GM23338 (cell line): Measurements from ENCODE around the gene VMP1. TPM values are rescaled to one million over a fixed set of nuclear protein-coding genes. Genes with fewer than 3 reads are reported as not detected.

Experiments
- ATAC-seq: fragments of 200-7000 bp; cut with Tn5 transposase; 3 replicates; pipeline ENCODE4 v1.9.1; 2020
- DNase-seq: peaks from one replicate; pipeline ENCODE4 v3.0.0-alpha.2; 2015; ENCODE audit warnings: low spot score
- H2AFZ ChIP-seq: fragments of 200-600 bp; sonication (generic); 2 replicates; pipeline ENCODE4 v1.8.0; 2016; ENCODE audit warnings: antibody characterized with exemption, mild to moderate bottlenecking, moderate library complexity
- H3F3A ChIP-seq: fragments of 200-600 bp; sonication (generic); replicated peaks from 2 replicates; pipeline ENCODE4 v1.8.0; 2017; ENCODE audit warnings: antibody characterized with exemption, mixed run types, low read depth
- H3K27ac ChIP-seq: fragments of 200-600 bp; sonication (generic); 2 replicates; pipeline ENCODE4 v1.6.1; 2016; ENCODE audit warnings: low read depth
- H3K27me3 ChIP-seq: fragments of 200-600 bp; sonication (generic); 2 replicates; pipeline ENCODE4 v1.8.0; 2016; ENCODE audit warnings: mild to moderate bottlenecking, mixed run types, moderate library complexity; ENCODE audit not compliant: insufficient read depth
- H3K36me3 ChIP-seq: fragments of 200-600 bp; sonication (generic); 2 replicates; pipeline ENCODE4 v1.8.0; 2016; ENCODE audit warnings: mild to moderate bottlenecking; ENCODE audit not compliant: insufficient read depth
- H3K4me1 ChIP-seq: fragments of 200-600 bp; sonication (generic); 2 replicates; pipeline ENCODE4 v1.8.0; 2016; ENCODE audit warnings: mild to moderate bottlenecking, moderate library complexity; ENCODE audit not compliant: insufficient read depth
- H3K4me2 ChIP-seq: fragments of 200-600 bp; sonication (generic); 2 replicates; pipeline ENCODE4 v1.7.1; 2017; ENCODE audit warnings: mixed run types
- H3K4me3 ChIP-seq: fragments of 200-600 bp; sonication (generic); 2 replicates; pipeline ENCODE4 v1.6.1; 2016; ENCODE audit warnings: mixed run types
- H3K79me2 ChIP-seq: fragments of 200-600 bp; sonication (generic); replicated peaks from 2 replicates; pipeline ENCODE4 v1.8.0; 2017; ENCODE audit warnings: mild to moderate bottlenecking; ENCODE audit not compliant: insufficient read depth
- H3K9me2 ChIP-seq: fragments of 200-600 bp; sonication (generic); 2 replicates; pipeline ENCODE4 v1.8.0; 2017; ENCODE audit not compliant: insufficient read depth
- H4K20me1 ChIP-seq: fragments of 200-600 bp; sonication (generic); replicated peaks from 2 replicates; pipeline ENCODE4 v1.8.0; 2017; ENCODE audit warnings: mild to moderate bottlenecking; ENCODE audit not compliant: insufficient read depth
- H3K27ac Mint-ChIP-seq: 2 replicates; pipeline ENCODE4 v1.8.0; 2020; ENCODE audit warnings: inconsistent platforms, mild to moderate bottlenecking, moderate library complexity, mixed read lengths
- H3K27me3 Mint-ChIP-seq: 3 replicates; pipeline ENCODE4 v1.8.0; 2022; ENCODE audit warnings: low read depth, mild to moderate bottlenecking, moderate library complexity, mixed read lengths, inconsistent platforms; ENCODE audit not compliant: insufficient read depth, poor library complexity
- H3K36me3 Mint-ChIP-seq: 3 replicates; pipeline ENCODE4 v1.8.0; 2021; ENCODE audit warnings: low read depth, mild to moderate bottlenecking, inconsistent platforms, moderate library complexity, mixed read lengths
- H3K4me1 Mint-ChIP-seq: 3 replicates; pipeline ENCODE4 v1.8.0; 2020; ENCODE audit warnings: mild to moderate bottlenecking, inconsistent platforms, mixed read lengths
- H3K4me3 Mint-ChIP-seq: 3 replicates; pipeline ENCODE4 v1.8.0; 2021; ENCODE audit warnings: moderate library complexity, mild to moderate bottlenecking, inconsistent platforms, mixed read lengths
- H3K9me3 Mint-ChIP-seq: 3 replicates; pipeline ENCODE4 v1.8.0; 2020; ENCODE audit warnings: moderate library complexity, mild to moderate bottlenecking, inconsistent platforms, mixed read lengths
- CREB1 ChIP-seq: fragments of 250-450 bp; sonication (Bioruptor Pico); IDR thresholded peaks from 2 replicates; pipeline ENCODE4 v1.5.0; 2020; ENCODE audit warnings: low read depth, mild to moderate bottlenecking, moderate library complexity
- EZH2 ChIP-seq: fragments of 200-600 bp; sonication (generic); IDR thresholded peaks from one replicate; pipeline ENCODE4 v1.8.0; 2017; ENCODE audit warnings: antibody characterized with exemption, mild to moderate bottlenecking, low read depth; ENCODE audit not compliant: unreplicated experiment
- EZH2phosphoT487 ChIP-seq: fragments of 200-600 bp; sonication (generic); IDR thresholded peaks from one replicate; pipeline ENCODE4 v1.8.1; 2018; ENCODE audit warnings: antibody characterized with exemption; ENCODE audit not compliant: unreplicated experiment
- JUNB ChIP-seq: IDR thresholded peaks from one replicate; pipeline ENCODE4 v1.6.1; 2016; ENCODE audit warnings: antibody characterized with exemption; ENCODE audit not compliant: unreplicated experiment
- NANOG ChIP-seq: IDR thresholded peaks from 2 replicates; pipeline ENCODE4 v1.6.1; 2016; ENCODE audit warnings: antibody characterized with exemption, borderline replicate concordance
- ZNF114 ChIP-seq: fragments of 250-450 bp; sonication (Bioruptor Pico); IDR thresholded peaks from 2 replicates; pipeline ENCODE4 v1.5.0; 2020; ENCODE audit warnings: mild to moderate bottlenecking, moderate library complexity
- ZNF331 ChIP-seq: fragments of 250-450 bp; sonication (Bioruptor Pico); IDR thresholded peaks from 2 replicates; pipeline ENCODE4 v1.5.0; 2020; ENCODE audit warnings: low read depth, mild to moderate bottlenecking, moderate library complexity
- polyA plus RNA-seq: library from polyadenylated mRNA; unstranded; fragments of >200 nt; fragmentation: Nextera tagmentation; extraction: Ambion mirVana; gene quantifications from 2 replicates; pipeline ENCODE4 v1.2.1, GENCODE V29; 2016
- total RNA-seq: library from RNA; depleted of rRNA; stranded (reverse); fragments of >200 nt; shearing (Covaris generic); gene quantifications from 2 replicates; pipeline ENCODE4 v1.2.3, GENCODE V29; 2014
- TF ChIP-seq, protein P1 (sequence below), 2 experiments: fragments of 200-600 bp in 1 of 2; sonication (generic) in 1 of 2; conservative IDR thresholded peaks; 2 replicates each; pipeline versions ENCODE4 v1.5.1 to v1.6.1; 2016 to 2017; ENCODE audit warnings: antibody characterized with exemption in 2 of 2, low read depth in 2 of 2, mild to moderate bottlenecking in 2 of 2, moderate library complexity in 1 of 2
- TF ChIP-seq, protein P2 (sequence below): fragments of 250-450 bp; sonication (Bioruptor Pico); IDR thresholded peaks from 2 replicates; pipeline ENCODE4 v1.5.0; 2020; ENCODE audit warnings: mild to moderate bottlenecking, moderate library complexity
- TF ChIP-seq, protein P3 (sequence below): IDR thresholded peaks from one replicate; pipeline ENCODE4 v1.6.1; 2018; ENCODE audit warnings: antibody characterized with exemption; ENCODE audit not compliant: unreplicated experiment
- TF ChIP-seq, protein P4 (sequence below): IDR thresholded peaks from 2 replicates; pipeline ENCODE4 v1.6.1; 2016; ENCODE audit warnings: antibody characterized with exemption

The VMP1 gene
- total and polyA plus RNA-seq, 2 experiments from 2014 or later, result 70.1 to 112 TPM

DNA sequence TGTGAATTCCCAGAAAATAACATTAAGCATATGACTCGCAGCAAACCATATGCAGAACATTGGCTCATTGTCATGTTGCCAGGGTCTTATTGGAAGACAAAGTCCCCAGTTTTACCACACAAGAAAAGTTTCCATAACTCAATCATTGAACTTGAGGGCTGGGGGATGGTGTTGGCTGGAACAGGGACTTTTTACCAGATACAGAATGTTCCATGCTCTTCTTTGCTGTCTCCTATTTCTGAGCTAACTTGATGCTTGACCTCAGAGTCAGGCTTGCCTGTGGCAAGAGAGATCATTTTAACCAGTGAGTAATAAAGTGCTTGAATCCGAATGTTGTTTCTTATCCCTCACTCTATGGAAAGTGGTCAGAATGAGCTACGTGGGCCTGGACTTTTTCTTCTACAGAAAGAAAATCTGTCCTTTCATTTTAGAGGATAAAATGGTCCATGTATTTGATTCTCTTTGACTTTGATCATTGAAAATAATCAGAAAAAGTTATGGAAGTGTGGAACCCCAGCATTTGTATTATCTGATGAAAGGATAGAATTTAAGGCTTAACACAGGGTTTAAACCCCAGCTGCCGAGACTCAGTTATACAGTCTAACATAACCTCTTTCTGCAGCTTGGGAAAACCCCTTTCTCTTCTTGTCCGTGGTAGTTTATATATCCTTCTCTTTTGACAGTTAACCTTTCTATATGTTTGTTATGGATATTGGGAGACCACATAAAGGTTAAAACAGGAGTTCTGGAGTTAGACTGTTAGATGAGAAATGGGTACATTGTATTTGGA, 118.3 kb downstream of the VMP1 start:
- Mint-ChIP-seq H3K36me3 (no peaks in the 10 kb centered on the region), H3K27me3 (no peaks in the 10 kb centered on the region), H3K4me1 (peaks cover 38% of the 10 kb centered on the region), H3K4me3 (no peak overlapping the region; the same call in 2 of the 3 replicates), H3K27ac (peak overlapping the region; percentile 18; the same call in 1 of the 2 replicates), H3K9me3 (no peaks in the 10 kb centered on the region)
- DNase-seq, result no peak
- no peak overlapping the region for H3K4me3 ChIP-seq
- peak overlapping the region; percentile 23; the same call in 1 of the 2 replicates for H3K27ac ChIP-seq
- H3K36me3 ChIP-seq, result no peaks in the 10 kb centered on the region
- ATAC-seq, result no peak
- no peaks in the 10 kb centered on the region for H4K20me1 ChIP-seq
- no peaks in the 10 kb centered on the region for H3K27me3 ChIP-seq
- no peaks in the 10 kb centered on the region for H3K79me2 ChIP-seq
- H2AFZ ChIP-seq, result no peak overlapping the region
- H3K9me2 ChIP-seq, result no peaks in the 10 kb centered on the region
- TF ChIP-seq, protein P1, sequence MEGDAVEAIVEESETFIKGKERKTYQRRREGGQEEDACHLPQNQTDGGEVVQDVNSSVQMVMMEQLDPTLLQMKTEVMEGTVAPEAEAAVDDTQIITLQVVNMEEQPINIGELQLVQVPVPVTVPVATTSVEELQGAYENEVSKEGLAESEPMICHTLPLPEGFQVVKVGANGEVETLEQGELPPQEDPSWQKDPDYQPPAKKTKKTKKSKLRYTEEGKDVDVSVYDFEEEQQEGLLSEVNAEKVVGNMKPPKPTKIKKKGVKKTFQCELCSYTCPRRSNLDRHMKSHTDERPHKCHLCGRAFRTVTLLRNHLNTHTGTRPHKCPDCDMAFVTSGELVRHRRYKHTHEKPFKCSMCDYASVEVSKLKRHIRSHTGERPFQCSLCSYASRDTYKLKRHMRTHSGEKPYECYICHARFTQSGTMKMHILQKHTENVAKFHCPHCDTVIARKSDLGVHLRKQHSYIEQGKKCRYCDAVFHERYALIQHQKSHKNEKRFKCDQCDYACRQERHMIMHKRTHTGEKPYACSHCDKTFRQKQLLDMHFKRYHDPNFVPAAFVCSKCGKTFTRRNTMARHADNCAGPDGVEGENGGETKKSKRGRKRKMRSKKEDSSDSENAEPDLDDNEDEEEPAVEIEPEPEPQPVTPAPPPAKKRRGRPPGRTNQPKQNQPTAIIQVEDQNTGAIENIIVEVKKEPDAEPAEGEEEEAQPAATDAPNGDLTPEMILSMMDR (conservative IDR thresholded peaks at IDR 0.05; ENCODE audit: low read depth in 2 of 2), result no peak
- TF ChIP-seq, protein P2, sequence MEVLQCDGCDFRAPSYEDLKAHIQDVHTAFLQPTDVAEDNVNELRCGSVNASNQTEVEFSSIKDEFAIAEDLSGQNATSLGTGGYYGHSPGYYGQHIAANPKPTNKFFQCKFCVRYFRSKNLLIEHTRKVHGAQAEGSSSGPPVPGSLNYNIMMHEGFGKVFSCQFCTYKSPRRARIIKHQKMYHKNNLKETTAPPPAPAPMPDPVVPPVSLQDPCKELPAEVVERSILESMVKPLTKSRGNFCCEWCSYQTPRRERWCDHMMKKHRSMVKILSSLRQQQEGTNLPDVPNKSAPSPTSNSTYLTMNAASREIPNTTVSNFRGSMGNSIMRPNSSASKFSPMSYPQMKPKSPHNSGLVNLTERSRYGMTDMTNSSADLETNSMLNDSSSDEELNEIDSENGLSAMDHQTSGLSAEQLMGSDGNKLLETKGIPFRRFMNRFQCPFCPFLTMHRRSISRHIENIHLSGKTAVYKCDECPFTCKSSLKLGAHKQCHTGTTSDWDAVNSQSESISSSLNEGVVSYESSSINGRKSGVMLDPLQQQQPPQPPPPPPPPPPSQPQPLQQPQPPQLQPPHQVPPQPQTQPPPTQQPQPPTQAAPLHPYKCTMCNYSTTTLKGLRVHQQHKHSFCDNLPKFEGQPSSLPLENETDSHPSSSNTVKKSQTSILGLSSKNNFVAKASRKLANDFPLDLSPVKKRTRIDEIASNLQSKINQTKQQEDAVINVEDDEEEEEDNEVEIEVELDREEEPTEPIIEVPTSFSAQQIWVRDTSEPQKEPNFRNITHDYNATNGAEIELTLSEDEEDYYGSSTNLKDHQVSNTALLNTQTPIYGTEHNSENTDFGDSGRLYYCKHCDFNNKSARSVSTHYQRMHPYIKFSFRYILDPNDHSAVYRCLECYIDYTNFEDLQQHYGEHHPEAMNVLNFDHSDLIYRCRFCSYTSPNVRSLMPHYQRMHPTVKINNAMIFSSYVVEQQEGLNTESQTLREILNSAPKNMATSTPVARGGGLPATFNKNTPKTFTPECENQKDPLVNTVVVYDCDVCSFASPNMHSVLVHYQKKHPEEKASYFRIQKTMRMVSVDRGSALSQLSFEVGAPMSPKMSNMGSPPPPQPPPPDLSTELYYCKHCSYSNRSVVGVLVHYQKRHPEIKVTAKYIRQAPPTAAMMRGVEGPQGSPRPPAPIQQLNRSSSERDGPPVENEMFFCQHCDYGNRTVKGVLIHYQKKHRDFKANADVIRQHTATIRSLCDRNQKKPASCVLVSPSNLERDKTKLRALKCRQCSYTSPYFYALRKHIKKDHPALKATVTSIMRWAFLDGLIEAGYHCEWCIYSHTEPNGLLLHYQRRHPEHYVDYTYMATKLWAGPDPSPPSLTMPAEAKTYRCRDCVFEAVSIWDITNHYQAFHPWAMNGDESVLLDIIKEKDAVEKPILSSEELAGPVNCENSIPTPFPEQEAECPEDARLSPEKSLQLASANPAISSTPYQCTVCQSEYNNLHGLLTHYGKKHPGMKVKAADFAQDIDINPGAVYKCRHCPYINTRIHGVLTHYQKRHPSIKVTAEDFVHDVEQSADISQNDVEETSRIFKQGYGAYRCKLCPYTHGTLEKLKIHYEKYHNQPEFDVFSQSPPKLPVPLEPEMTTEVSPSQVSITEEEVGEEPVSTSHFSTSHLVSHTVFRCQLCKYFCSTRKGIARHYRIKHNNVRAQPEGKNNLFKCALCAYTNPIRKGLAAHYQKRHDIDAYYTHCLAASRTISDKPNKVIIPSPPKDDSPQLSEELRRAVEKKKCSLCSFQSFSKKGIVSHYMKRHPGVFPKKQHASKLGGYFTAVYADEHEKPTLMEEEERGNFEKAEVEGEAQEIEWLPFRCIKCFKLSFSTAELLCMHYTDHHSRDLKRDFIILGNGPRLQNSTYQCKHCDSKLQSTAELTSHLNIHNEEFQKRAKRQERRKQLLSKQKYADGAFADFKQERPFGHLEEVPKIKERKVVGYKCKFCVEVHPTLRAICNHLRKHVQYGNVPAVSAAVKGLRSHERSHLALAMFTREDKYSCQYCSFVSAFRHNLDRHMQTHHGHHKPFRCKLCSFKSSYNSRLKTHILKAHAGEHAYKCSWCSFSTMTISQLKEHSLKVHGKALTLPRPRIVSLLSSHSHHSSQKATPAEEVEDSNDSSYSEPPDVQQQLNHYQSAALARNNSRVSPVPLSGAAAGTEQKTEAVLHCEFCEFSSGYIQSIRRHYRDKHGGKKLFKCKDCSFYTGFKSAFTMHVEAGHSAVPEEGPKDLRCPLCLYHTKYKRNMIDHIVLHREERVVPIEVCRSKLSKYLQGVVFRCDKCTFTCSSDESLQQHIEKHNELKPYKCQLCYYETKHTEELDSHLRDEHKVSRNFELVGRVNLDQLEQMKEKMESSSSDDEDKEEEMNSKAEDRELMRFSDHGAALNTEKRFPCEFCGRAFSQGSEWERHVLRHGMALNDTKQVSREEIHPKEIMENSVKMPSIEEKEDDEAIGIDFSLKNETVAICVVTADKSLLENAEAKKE (CRISPR knock-in tag), result no peak
- TF ChIP-seq CREB1 (CRISPR knock-in tag), result no peak
- TF ChIP-seq ZNF331 (CRISPR knock-in tag), result no peak
- TF ChIP-seq ZNF114 (CRISPR knock-in tag), result no peak
- no peak for TF ChIP-seq JUNB
- TF ChIP-seq, protein P3, sequence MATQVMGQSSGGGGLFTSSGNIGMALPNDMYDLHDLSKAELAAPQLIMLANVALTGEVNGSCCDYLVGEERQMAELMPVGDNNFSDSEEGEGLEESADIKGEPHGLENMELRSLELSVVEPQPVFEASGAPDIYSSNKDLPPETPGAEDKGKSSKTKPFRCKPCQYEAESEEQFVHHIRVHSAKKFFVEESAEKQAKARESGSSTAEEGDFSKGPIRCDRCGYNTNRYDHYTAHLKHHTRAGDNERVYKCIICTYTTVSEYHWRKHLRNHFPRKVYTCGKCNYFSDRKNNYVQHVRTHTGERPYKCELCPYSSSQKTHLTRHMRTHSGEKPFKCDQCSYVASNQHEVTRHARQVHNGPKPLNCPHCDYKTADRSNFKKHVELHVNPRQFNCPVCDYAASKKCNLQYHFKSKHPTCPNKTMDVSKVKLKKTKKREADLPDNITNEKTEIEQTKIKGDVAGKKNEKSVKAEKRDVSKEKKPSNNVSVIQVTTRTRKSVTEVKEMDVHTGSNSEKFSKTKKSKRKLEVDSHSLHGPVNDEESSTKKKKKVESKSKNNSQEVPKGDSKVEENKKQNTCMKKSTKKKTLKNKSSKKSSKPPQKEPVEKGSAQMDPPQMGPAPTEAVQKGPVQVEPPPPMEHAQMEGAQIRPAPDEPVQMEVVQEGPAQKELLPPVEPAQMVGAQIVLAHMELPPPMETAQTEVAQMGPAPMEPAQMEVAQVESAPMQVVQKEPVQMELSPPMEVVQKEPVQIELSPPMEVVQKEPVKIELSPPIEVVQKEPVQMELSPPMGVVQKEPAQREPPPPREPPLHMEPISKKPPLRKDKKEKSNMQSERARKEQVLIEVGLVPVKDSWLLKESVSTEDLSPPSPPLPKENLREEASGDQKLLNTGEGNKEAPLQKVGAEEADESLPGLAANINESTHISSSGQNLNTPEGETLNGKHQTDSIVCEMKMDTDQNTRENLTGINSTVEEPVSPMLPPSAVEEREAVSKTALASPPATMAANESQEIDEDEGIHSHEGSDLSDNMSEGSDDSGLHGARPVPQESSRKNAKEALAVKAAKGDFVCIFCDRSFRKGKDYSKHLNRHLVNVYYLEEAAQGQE, result no peak
- TF ChIP-seq EZH2, result no peak
- TF ChIP-seq, protein P4, sequence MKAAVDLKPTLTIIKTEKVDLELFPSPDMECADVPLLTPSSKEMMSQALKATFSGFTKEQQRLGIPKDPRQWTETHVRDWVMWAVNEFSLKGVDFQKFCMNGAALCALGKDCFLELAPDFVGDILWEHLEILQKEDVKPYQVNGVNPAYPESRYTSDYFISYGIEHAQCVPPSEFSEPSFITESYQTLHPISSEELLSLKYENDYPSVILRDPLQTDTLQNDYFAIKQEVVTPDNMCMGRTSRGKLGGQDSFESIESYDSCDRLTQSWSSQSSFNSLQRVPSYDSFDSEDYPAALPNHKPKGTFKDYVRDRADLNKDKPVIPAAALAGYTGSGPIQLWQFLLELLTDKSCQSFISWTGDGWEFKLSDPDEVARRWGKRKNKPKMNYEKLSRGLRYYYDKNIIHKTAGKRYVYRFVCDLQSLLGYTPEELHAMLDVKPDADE, result no peak
- TF ChIP-seq NANOG, result no peak
- TF ChIP-seq EZH2phosphoT487, result no peak
- peaks cover 24% of the 10 kb centered on the region for H3K4me1 ChIP-seq
- H3K4me2 ChIP-seq, result peak overlapping the region; percentile 23
- no peaks in the 10 kb centered on the region for H3F3A ChIP-seq
